Kidney epithelial cell (primary cell): Measurements from ENCODE around the gene WDR82. TPM values are rescaled to one million over a fixed set of nuclear protein-coding genes. Genes with fewer than 3 reads are reported as not detected.

ENCODE experiments used
- DNase-seq: peaks from one replicate; pipeline ENCODE4 v3.0.0-alpha.2; 2010; ENCODE audit warnings: low read depth
- H3K27me3 ChIP-seq: 2 replicates; pipeline ENCODE4 v1.6.0; 2011; ENCODE audit warnings: low read length; ENCODE audit not compliant: control insufficient read depth, insufficient read depth
- H3K36me3 ChIP-seq: 2 replicates; pipeline ENCODE4 v1.5.1; 2011; ENCODE audit warnings: low read length; ENCODE audit not compliant: control insufficient read depth, insufficient read depth
- H3K4me3 ChIP-seq: 2 replicates; pipeline ENCODE4 v1.5.1; 2011; ENCODE audit warnings: low read depth, mild to moderate bottlenecking, control low read depth, low read length
- CTCF ChIP-seq: IDR thresholded peaks from 2 replicates; pipeline ENCODE4 v1.5.1; 2011; ENCODE audit warnings: mild to moderate bottlenecking, moderate library complexity, low read length, control low read depth, inconsistent platforms; ENCODE audit not compliant: insufficient read depth, poor library complexity, severe bottlenecking
- total RNA-seq: library from RNA; depleted of rRNA; stranded (reverse); fragments of >200 nt; gene quantifications from 2 replicates; pipeline ENCODE4 v1.2.3, GENCODE V29; 2015

The WDR82 gene
- total RNA-seq, 1 donor from 2014 or later = 49.0 TPM

- Histone ChIP-seq H3K36me3 (peaks cover 3% of the 10 kb centered on the region), H3K4me3 (no peak overlapping the region), H3K27me3 (no peaks in the 10 kb centered on the region)
- no peak for DNase-seq
- TF ChIP-seq CTCF = no peak
Measured at GRCh38 chr3:52205727-52206372, 72.6 kb downstream of the WDR82 start.

Other genes starting within 250 kb of the WDR82 start
- gene DUSP7, start 222.1 kb downstream of the WDR82 start, total RNA-seq = 23.5 and 27.7 TPM in 2 replicates
- gene POC1A, start 124.2 kb downstream of the WDR82 start, total RNA-seq = 4.0 and 4.7 TPM in 2 replicates
- 47.5 and 54.2 TPM in 2 replicates for gene ALAS1, start 80.5 kb downstream of the WDR82 start, total RNA-seq
- gene TLR9, start 53.0 kb downstream of the WDR82 start, total RNA-seq = not detected in 2 replicates
- gene TWF2, start 39.5 kb downstream of the WDR82 start, total RNA-seq = 159 and 194 TPM in 2 replicates
- gene PPM1M, start 32.9 kb downstream of the WDR82 start, total RNA-seq = 6.1 and 8.8 TPM in 2 replicates
- gene GLYCTK, start 9.2 kb upstream of the WDR82 start, total RNA-seq = 13.2 and 13.5 TPM in 2 replicates
- 0.96 and 2.9 TPM in 2 replicates for gene DNAH1, start 37.7 kb upstream of the WDR82 start, total RNA-seq
- gene BAP1, start 131.4 kb upstream of the WDR82 start, total RNA-seq = 98.7 and 115 TPM in 2 replicates
- gene PHF7, start 132.0 kb upstream of the WDR82 start, total RNA-seq = 3.1 and 3.9 TPM in 2 replicates
- 0.21 TPM in 1 of 2 replicates, not detected in the other for gene SEMA3G, start 166.5 kb upstream of the WDR82 start, total RNA-seq
- 1.4 and 5.7 TPM in 2 replicates for gene TNNC1, start 175.4 kb upstream of the WDR82 start, total RNA-seq
- 62.5 and 65.4 TPM in 2 replicates for gene NISCH, start 177.0 kb upstream of the WDR82 start, total RNA-seq
- gene STAB1, start 216.7 kb upstream of the WDR82 start, total RNA-seq = 0.42 and 1.1 TPM in 2 replicates